GM03348 (cell line): ENCODE data around the gene PIP.
"Not testable (repeated sequence)": the region's sequence is repeated elsewhere in the genome, so short reads cannot be mapped to it uniquely, and the experiment has no call there.

Experiments used
- DNase-seq: peaks from one replicate; pipeline ENCODE4 v3.0.0; 2012; ENCODE audit warnings: low spot score

The PIP gene

GRCh38 chr7:143177374-143178119 lies 45.7 kb downstream of the PIP start:
- DNase-seq = no peak

- DNase-seq = not testable (repeated sequence)
Measured at GRCh38 chr7:143180771-143181170, 48.9 kb downstream of the PIP start.

- DNase-seq = no peak
Measured at GRCh38 chr7:143181349-143181748, 49.5 kb downstream of the PIP start.

GRCh38 chr7:143183024-143183423 lies 51.1 kb downstream of the PIP start, which contains the start of gene TAS2R39:
TSS of gene TAS2R39 (plus strand) at chr7:143183419. CDS start at chr7:143183419, 0 bp downstream.
- DNase-seq = no peak

GRCh38 chr7:143185551-143185950 lies 53.7 kb downstream of the PIP start:
- no peak for DNase-seq

GRCh38 chr7:143188994-143189393 lies 57.1 kb downstream of the PIP start:
- DNase-seq = no peak
